NCI-H1694 (cell line): ENCODE data around the gene NCOR2.

ENCODE experiments used
- DNase-seq: peaks from one replicate; lab custom pipeline; 2025; lab: John Stamatoyannopoulos, UW

Gene NCOR2

DNA sequence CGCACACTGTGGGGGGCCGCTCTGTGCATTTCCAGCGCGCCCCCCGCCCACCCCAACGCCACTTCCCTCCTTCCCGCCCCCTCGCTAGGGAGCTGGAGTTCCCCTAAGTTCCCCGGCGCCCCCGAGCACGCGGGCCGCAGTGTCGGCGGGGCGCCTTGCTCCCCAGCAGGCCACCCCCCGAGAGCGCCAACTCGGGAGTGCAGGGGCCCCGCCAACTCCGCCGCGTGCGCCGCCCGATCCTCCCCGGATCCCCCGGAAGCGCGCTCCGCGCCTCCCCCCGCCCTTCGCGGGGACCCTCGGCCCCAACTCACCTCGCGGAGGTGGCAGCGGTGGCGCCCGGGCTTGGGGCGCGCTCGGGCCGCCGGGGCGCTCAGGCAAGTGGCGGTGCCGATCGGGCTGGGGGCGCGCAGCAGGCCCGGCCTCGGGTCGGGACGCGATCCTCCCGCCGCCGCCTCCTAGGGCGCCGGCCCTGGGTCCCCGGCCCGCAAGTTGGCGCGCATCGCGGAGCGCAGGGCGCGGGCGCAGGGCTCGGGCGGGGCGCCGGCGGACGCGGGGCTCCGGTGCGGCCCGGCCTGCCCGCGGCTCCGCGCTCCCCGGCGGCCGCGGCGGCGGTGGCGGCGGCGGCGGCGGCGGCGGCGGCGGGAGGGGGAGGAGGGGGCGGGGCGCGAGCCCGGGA, at the start of gene NCOR2:
NCOR2 (minus strand) TSS at position 616 of the 676 bp plus-strand sequence. CDS start 72,361 bp downstream, outside the sequence.
- DNase-seq: no peak

- no peak for DNase-seq
These were observed 49.2 kb upstream of the NCOR2 start for GRCh38 chr12:124616394-124617221.

DNA sequence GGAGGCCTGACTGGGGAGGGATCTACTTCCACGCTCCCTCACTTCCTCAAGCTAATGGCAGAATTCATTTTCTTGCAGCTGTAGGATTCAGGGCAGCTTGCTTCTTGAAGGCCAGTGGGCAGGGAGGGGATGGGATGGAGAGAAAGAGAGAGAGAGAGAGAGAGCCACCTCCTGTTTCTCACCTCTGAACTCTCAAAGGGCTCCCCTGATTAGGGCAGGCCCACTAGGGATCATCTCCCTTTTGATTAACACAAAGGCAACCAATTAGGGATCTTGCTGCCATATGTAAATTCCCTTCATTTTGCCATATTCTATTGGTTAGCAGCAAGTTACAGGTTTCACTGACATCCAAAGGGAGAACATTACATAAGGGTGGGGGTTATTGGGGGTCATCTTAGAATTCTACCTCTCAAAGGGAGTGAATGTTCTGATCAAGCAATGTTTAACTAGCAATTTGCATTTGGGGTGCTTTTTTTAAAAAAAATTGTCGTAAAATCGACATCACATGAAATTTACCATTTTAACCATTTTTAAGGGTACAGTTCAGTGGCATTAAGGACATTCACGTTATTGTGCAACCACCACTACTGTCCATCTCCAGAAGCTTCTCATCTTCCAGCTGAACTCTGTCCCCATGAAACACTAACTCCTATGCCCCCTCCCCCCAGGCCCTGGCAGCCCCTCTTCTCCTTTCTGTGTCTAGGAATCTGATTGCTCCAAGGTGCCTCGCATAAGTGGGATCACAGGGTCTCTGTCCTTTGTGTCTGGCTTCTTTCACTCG, 47.3 kb upstream of the NCOR2 start:
- DNase-seq: no peak

- no peak for DNase-seq
These were observed 45.8 kb upstream of the NCOR2 start for GRCh38 chr12:124613151-124613585.

DNA sequence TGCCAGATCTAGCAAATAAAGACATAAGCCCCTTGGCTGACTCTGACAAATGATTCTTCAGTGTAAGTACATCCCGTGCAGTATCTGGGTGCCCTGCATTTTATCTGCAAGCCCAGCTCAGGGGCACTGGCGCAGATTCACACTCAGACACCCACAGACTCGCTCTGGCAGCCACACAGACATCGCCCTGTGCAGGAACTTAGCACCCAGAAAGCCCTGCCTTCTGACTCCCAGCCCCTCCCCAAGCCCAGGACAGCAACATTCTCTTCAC, 44.9 kb upstream of the NCOR2 start:
- no peak for DNase-seq

GRCh38 chr12:124611559-124612409, 44.4 kb upstream of the NCOR2 start:
- DNase-seq: no peak

DNA sequence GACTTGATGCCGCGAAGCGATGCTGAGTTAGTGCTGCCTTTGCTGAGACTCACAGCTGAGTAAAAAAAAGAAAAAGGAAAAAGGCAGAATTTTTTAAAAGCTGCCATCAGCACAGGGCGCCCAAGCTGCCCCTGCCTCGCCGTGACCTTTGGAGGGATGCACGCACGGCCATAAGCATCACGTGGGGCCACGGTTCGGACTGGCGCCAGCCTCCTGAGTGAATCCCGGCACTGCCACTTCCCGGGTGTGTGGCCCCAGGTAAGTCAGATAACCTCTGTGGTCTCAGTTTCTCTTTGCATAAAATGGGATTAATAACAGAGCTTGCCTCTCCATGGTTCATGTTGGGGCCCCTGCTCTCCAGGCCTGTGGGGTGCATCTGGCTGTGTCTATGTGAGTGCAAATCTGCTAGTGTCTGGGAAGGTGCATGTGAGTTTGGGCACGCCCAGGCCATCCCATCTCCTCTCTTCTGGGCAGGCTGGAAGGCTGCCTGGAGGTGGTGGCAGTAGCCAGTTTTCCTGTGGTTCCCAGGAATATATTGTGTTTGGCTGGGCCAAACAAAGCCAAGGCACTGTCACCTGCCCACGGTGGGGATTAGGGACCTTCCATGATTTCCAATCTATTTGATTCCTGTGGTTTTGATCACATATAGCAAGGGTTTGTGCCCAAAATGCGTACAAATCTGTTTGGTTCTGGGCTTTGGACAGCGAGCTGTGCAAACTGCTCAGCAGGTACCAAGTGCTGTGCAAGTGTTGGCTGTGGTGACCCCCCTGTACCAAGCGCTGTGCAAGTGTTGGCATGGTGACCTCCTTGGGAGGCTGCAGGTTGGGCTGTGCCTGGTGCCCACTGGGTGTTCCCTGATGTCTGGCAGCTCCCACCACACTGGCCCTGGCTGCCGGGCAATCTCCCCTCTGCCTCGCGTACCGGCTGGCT, 43.5 kb upstream of the NCOR2 start:
- no peak for DNase-seq

GRCh38 chr12:124610021-124610612, 42.7 kb upstream of the NCOR2 start:
- DNase-seq: no peak

DNA sequence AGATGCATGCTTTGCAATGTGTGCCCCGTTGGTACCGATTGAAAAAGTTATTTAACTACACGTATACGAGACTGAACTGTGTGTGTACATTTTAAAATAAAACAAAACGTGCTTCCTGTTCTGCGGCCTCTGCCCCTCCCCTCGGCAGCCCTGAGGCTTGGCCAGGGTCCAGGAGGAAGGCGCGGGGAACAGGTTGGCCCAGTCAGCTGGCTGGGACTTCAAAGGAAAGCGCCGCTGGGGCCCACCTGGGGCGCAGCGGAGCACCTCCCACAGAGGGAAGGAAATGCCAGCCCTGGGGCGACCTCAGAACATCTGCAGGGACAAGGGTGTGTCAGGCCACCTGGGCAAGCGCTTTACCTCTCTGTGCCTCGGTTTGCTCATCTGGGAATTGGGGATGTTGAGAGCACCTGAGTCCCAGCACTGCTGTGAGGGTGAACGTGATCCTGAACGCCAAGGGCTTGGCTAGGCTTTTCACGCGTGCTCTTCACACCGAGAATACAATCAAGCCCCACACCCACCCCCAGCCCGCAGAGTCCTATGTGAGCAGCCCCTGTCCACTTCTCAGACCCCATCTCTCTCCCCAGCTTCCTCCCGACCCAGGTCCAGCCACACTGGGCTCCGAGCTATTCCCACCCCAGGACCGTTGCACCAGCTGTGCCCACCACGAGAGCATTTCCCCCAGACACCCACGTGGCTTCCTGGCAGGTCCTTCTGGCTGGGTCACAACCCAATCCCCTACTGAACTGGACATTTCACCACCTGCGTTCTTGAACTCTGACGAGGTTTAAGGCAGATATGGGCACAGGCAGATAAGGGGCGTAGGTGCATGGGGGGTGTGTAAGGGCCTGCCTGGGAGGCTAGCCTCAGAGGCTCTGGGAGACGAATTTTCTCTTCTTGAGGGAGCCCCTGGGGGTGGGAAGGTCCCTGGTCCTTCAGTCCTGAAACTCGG, 41.9 kb upstream of the NCOR2 start:
- peak; percentile 60 for DNase-seq

GRCh38 chr12:124608450-124608870, 41.0 kb upstream of the NCOR2 start:
- DNase-seq: no peak

DNA sequence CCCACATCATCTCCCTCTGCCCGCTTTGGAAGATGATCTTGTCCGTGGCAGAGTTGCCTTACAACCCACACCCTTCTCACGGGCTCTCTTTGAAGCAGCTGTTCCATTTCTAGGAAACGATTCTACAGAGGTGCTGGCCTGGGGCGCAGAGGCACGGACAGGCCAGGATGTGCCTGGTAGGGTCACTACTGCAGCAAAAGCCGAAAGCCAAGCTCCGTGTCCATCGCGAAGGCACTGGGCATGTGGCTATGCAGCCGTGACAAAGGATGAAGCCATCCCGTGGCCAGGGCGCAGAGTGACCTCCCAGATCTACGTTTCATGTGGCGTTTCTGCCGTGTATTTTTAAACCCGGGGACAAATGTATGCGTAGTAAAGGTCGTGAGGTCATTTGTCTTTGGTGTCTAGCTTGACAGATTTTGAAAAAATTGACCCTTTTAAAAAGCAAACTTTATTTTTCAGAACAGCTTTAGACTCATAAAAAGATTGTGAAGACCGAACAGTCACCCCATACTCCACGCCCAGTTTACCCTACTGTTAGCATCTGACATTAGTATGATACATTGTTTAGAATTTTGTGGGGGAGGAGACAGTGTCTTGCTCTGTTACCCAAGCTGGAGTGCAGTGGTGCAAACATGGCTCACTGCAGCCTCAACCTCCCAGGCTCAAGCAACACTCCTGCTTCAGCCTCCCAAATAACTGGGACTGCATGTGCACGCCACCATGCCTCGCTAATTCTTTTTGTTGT, 40.4 kb upstream of the NCOR2 start:
- DNase-seq: no peak

- no peak for DNase-seq
These were observed 38.7 kb upstream of the NCOR2 start for GRCh38 chr12:124605883-124606774.

GRCh38 chr12:124605150-124605882, 37.9 kb upstream of the NCOR2 start:
- DNase-seq: no peak

DNA sequence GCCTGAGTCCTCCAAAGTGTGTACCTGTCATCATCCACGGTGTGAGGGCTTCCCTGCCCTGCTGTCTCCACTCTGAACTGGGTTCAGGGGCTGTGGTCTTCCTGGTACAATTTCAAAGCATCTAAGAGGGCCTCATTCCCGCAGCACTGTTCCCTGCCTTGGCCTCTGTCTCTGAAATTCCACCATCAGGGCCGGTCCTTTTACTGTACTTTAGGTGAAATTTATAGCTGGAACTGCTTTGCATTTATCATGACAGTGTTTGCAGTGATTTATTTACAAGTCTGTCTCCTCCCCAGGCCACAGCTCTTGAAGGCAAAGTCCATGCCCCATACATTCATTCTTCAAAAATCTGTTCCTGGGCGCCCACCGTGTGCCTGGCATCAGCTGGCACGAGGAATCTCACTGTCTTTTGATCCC, 36.9 kb upstream of the NCOR2 start:
- no peak for DNase-seq

DNA sequence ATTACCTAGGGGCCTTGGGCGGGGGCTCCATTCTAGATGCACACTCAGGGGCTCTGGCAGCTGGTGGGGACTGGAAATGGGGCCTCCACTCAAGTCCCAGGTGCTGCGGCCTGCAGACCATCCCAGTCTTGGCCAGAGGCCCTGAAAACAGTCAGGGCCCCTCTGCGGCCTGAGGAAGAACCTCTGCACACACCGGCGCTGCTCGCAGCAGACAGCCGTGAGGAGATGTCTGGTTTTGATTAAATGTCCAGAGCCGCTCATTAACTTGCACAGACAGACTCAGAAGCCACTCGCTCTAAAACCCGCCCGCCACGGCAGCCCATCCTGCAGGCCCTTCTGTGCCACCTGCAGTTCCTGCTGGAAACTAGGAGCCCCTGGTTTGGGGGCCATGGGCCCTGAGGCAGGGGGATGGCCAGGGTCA, 36.4 kb upstream of the NCOR2 start:
- DNase-seq: no peak

- peak; percentile 48 for DNase-seq
These were observed 35.7 kb upstream of the NCOR2 start for GRCh38 chr12:124603100-124603541.

DNA sequence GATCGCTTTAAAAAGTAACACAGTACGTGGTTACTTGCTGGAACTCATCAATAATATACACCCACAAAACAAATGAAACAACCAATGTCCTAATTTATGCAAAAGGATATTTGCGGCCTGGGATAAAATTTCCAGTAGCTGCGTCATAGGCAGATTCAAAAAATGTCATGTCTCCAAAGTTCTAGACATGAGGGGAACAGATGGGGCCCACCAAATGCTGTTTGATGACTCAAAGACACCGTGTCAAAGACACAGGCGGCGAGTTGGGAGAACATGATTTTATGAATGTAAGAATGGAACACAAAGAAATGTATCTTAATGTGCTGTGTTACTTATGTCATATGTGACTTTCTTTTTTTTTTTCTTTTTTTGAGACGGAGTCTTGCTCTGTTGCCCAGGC, 34.3 kb upstream of the NCOR2 start:
- peak; percentile 52 for DNase-seq
